KBM-7 (cell line): ENCODE data around the gene RNLS.
"Not testable (repeated sequence)": the region's sequence is repeated elsewhere in the genome, so short reads cannot be mapped to it uniquely, and the experiment has no call there.

Source experiments
- DNase-seq: peaks from one replicate; pipeline ENCODE4 v3.0.0-alpha.2; 2015
- in situ Hi-C: fragments of 300-500 bp; cut with MboI; formaldehyde crosslinking; loops from 2 replicates; pipeline ENCODE4 v1.14.3; 2020; ENCODE audit warnings: low sequenced_read_pairs, low pct_unique_long_range_greater_than_20kb, mixed read lengths

RNLS gene

GRCh38 chr10:88293073-88293472 is 290.0 kb downstream of the RNLS start:
- DNase-seq = no peak
- in situ Hi-C loops = no loop called here

GRCh38 chr10:88292185-88292514 is 291.0 kb downstream of the RNLS start:
- DNase-seq = no peak
- in situ Hi-C loops = no loop called here

- DNase-seq = no peak
- in situ Hi-C loops = no loop called here
Measured at GRCh38 chr10:88291289-88292184, 291.6 kb downstream of the RNLS start.

GRCh38 chr10:88289342-88289741 is 293.8 kb downstream of the RNLS start:
- in situ Hi-C loops = no loop called here

GRCh38 chr10:88288320-88289059 is 294.6 kb downstream of the RNLS start:
- in situ Hi-C loops = no loop called here
- no peak for DNase-seq

More at GRCh38 chr10:88289342-88289741, 293.8 kb downstream of the RNLS start:
- DNase-seq = no peak

GRCh38 chr10:88286030-88286429 is 297.1 kb downstream of the RNLS start:
- in situ Hi-C loops = no loop called here
- no peak for DNase-seq

GRCh38 chr10:88281592-88282347 is 301.3 kb downstream of the RNLS start:
- in situ Hi-C loops = no loop called here
- no peak for DNase-seq

GRCh38 chr10:88280518-88280917 is 302.6 kb downstream of the RNLS start:
- in situ Hi-C loops = no loop called here
- DNase-seq = no peak

GRCh38 chr10:88278912-88279311 is 304.2 kb downstream of the RNLS start:
- in situ Hi-C loops = no loop called here
- DNase-seq = no peak

- DNase-seq, in situ Hi-C loops: not testable (repeated sequence)
Measured at GRCh38 chr10:88276945-88277344, 306.2 kb downstream of the RNLS start.

- in situ Hi-C loops = no loop called here
- no peak for DNase-seq
Measured at GRCh38 chr10:88274286-88274685, 308.8 kb downstream of the RNLS start.

- in situ Hi-C loops = no loop called here
- DNase-seq = no peak
Measured at GRCh38 chr10:88273567-88273966, 309.6 kb downstream of the RNLS start.

GRCh38 chr10:88271761-88272543 is 311.2 kb downstream of the RNLS start:
- DNase-seq = peak; percentile 48
- in situ Hi-C loops = no loop called here

- in situ Hi-C loops = no loop called here
- peak; percentile 16 for DNase-seq
Measured at GRCh38 chr10:88270871-88271713, 312.0 kb downstream of the RNLS start.

GRCh38 chr10:88270061-88270808 is 312.9 kb downstream of the RNLS start:
- in situ Hi-C loops = no loop called here
- DNase-seq = no peak

GRCh38 chr10:88262591-88263234 is 320.4 kb downstream of the RNLS start:
- no peak for DNase-seq
- in situ Hi-C loops = no loop called here

- no peak for DNase-seq
- in situ Hi-C loops = no loop called here
Measured at GRCh38 chr10:88261152-88261551, 322.0 kb downstream of the RNLS start.
